ENCODE results near the gene ZFP90.

ZFP90 gene

DNA sequence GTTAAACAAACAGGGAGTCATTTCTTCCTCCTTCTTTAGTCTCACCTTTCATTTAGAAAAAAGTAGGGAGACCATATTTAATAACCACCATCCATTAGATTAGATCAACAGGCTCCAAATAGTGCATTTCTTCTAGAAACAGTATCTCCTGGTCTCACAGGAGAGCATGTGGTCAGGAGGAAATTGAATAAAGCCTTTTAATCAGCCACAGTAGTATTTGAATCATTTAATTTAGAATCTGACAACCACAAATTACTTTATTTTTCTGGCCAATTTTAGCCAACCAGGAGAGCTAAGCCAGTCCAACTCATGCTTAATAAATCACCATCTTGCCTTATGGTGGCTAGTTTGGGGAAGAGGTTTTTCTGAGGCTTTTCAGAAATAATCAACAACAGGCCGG, 26.3 kb upstream of the ZFP90 start:
- Histone ChIP-seq H3K36me3 (ENCODE audit: control insufficient read depth in 2 of 2, insufficient read depth in 1 of 2, low read length in 2 of 2) (no peaks in the 10 kb centered on the region), H3K4me3 (ENCODE audit: low read depth, low read length) (no peak overlapping the region), H3K9me3 (ENCODE audit: control insufficient read depth, insufficient read depth, low read depth, low read length) (no peaks in the 10 kb centered on the region), H3K4me1 (ENCODE audit: control insufficient read depth, insufficient read depth, low read length) (no peaks in the 10 kb centered on the region), H3K27ac (ENCODE audit: extremely low read depth, low read depth, low read length) (no peak overlapping the region)
- ChIA-PET POLR2A (no interaction called here), CTCF (interaction anchor here (1.3 to 4.5 kb wide), 2 partner anchors 8 to 69 kb away, joined by 3 to 47 read pairs; no protein-coding TSS in a partner anchor)
- TF ChIP-seq ZNF221 (tag by site-specific recombination; IDR thresholded peaks at IDR 0.05; ENCODE audit: borderline replicate concordance) (no peak), SETDB1 (IDR thresholded peaks at IDR 0.05; ENCODE audit: insufficient read length, low read length) (no peak), ZNF239 (tag by site-specific recombination; IDR thresholded peaks at IDR 0.05) (no peak), ZNF311 (tag by site-specific recombination; IDR thresholded peaks at IDR 0.05; ENCODE audit: borderline replicate concordance) (no peak), ZNF112 (tag by site-specific recombination; IDR thresholded peaks at IDR 0.05) (no peak), ZNF23 (tag by site-specific recombination; IDR thresholded peaks at IDR 0.05; ENCODE audit: borderline replicate concordance) (no peak), ZNF37A (tag by site-specific recombination; IDR thresholded peaks at IDR 0.05) (no peak), ZNF394 (tag by site-specific recombination; IDR thresholded peaks at IDR 0.05; ENCODE audit: borderline replicate concordance) (no peak)
- TF ChIP-seq, protein P1, sequence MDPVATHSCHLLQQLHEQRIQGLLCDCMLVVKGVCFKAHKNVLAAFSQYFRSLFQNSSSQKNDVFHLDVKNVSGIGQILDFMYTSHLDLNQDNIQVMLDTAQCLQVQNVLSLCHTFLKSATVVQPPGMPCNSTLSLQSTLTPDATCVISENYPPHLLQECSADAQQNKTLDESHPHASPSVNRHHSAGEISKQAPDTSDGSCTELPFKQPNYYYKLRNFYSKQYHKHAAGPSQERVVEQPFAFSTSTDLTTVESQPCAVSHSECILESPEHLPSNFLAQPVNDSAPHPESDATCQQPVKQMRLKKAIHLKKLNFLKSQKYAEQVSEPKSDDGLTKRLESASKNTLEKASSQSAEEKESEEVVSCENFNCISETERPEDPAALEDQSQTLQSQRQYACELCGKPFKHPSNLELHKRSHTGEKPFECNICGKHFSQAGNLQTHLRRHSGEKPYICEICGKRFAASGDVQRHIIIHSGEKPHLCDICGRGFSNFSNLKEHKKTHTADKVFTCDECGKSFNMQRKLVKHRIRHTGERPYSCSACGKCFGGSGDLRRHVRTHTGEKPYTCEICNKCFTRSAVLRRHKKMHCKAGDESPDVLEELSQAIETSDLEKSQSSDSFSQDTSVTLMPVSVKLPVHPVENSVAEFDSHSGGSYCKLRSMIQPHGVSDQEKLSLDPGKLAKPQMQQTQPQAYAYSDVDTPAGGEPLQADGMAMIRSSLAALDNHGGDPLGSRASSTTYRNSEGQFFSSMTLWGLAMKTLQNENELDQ (tag by site-specific recombination; IDR thresholded peaks at IDR 0.05; ENCODE audit: low read depth): no peak

GRCh38 chr16:68514511-68514910, 24.6 kb upstream of the ZFP90 start:
- Histone ChIP-seq H3K36me3 (ENCODE audit: control insufficient read depth in 2 of 2, insufficient read depth in 1 of 2, low read length in 2 of 2) (no peaks in the 10 kb centered on the region), H3K4me1 (ENCODE audit: control insufficient read depth, insufficient read depth, low read length) (no peaks in the 10 kb centered on the region), H3K9me3 (ENCODE audit: control insufficient read depth, insufficient read depth, low read depth, low read length) (no peaks in the 10 kb centered on the region), H3K27ac (ENCODE audit: extremely low read depth, low read depth, low read length) (no peak overlapping the region), H3K4me3 (ENCODE audit: low read depth, low read length) (no peak overlapping the region)
- POLR2A ChIA-PET: no interaction called here
- CTCF ChIA-PET: no interaction called here
- TF ChIP-seq ZBTB10 (tag by site-specific recombination; IDR thresholded peaks at IDR 0.05) (no peak), ZNF211 (tag by site-specific recombination; IDR thresholded peaks at IDR 0.05; ENCODE audit: low read depth) (no peak)

DNA sequence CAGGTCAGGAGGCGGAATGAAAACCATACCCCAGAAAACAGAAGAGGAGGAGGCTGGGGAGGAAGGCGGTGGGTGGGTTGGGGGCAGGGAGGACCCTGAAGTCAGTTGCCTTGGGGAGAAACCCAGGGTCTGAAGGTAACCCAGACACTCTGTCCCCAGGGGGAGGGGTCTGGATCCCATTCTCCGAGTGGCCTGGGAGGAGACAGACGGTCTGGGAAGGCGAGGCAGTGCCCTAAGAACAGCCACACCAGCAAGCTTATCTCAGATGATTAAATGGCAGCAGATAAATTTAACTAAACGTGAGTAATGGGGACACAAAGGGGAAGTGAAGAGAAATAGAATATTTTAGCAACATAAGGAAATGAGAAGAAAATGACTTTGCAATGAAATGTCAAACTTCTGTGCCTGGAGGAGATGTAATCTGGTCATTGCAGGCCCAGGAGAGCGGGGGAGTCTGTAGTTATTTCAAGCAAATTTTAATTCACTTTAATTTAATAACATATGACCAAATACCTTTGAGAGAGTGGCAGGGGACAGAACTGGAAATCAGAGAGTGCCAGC, 21.4 kb upstream of the ZFP90 start:
- ChIA-PET CTCF (interaction anchor here (0.6 to 1.8 kb wide), 5 partner anchors 11 to 498 kb away, joined by 3 to 11 read pairs (median 3); no protein-coding TSS in a partner anchor), POLR2A (no interaction called here)
- Histone ChIP-seq H3K36me3 (ENCODE audit: control insufficient read depth in 2 of 2, insufficient read depth in 1 of 2, low read length in 2 of 2) (no peaks in the 10 kb centered on the region), H3K9me3 (ENCODE audit: control insufficient read depth, insufficient read depth, low read depth, low read length) (no peaks in the 10 kb centered on the region), H3K27ac (ENCODE audit: extremely low read depth, low read depth, low read length) (no peak overlapping the region), H3K4me3 (ENCODE audit: low read depth, low read length) (no peak overlapping the region), H3K4me1 (ENCODE audit: control insufficient read depth, insufficient read depth, low read length) (no peaks in the 10 kb centered on the region)
- TF ChIP-seq AEBP2 (tag by site-specific recombination; IDR thresholded peaks at IDR 0.05; ENCODE audit: borderline replicate concordance) (no peak), TRIM28 (IDR thresholded peaks at IDR 0.05; ENCODE audit: borderline replicate concordance, low read length) (no peak), ZNF121 (tag by site-specific recombination; IDR thresholded peaks at IDR 0.05) (no peak), KLF10 (tag by site-specific recombination; IDR thresholded peaks at IDR 0.05) (no peak), ZNF561 (tag by site-specific recombination; IDR thresholded peaks at IDR 0.05; ENCODE audit: borderline replicate concordance) (no peak), SETDB1 (IDR thresholded peaks at IDR 0.05; ENCODE audit: insufficient read length, low read length) (no peak), ZNF830 (tag by site-specific recombination; IDR thresholded peaks at IDR 0.05; ENCODE audit: low read depth) (no peak)
- TF ChIP-seq, protein P2, sequence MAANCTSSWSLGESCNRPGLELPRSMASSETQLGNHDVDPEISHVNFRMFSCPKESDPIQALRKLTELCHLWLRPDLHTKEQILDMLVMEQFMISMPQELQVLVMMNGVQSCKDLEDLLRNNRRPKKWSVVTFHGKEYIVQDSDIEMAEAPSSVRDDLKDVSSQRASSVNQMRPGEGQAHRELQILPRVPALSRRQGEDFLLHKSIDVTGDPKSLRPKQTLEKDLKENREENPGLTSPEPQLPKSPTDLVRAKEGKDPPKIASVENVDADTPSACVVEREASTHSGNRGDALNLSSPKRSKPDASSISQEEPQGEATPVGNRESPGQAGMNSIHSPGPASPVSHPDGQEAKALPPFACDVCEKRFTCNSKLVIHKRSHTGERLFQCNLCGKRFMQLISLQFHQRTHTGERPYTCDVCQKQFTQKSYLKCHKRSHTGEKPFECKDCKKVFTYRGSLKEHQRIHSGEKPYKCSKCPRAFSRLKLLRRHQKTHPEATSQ (tag by site-specific recombination; IDR thresholded peaks at IDR 0.05): no peak
- TF ChIP-seq, protein P3, sequence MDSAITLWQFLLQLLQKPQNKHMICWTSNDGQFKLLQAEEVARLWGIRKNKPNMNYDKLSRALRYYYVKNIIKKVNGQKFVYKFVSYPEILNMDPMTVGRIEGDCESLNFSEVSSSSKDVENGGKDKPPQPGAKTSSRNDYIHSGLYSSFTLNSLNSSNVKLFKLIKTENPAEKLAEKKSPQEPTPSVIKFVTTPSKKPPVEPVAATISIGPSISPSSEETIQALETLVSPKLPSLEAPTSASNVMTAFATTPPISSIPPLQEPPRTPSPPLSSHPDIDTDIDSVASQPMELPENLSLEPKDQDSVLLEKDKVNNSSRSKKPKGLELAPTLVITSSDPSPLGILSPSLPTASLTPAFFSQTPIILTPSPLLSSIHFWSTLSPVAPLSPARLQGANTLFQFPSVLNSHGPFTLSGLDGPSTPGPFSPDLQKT (IDR thresholded peaks at IDR 0.05; ENCODE audit: borderline replicate concordance, low read depth, low read length): no peak
- TF ChIP-seq, protein P4, sequence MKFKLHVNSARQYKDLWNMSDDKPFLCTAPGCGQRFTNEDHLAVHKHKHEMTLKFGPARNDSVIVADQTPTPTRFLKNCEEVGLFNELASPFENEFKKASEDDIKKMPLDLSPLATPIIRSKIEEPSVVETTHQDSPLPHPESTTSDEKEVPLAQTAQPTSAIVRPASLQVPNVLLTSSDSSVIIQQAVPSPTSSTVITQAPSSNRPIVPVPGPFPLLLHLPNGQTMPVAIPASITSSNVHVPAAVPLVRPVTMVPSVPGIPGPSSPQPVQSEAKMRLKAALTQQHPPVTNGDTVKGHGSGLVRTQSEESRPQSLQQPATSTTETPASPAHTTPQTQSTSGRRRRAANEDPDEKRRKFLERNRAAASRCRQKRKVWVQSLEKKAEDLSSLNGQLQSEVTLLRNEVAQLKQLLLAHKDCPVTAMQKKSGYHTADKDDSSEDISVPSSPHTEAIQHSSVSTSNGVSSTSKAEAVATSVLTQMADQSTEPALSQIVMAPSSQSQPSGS (tag by site-specific recombination; IDR thresholded peaks at IDR 0.05; ENCODE audit: low read depth): no peak

Data from HEK293 (cell line).